Measurements from ENCODE around the gene TBC1D19.

Gene TBC1D19

GRCh38 chr4:26782168-26782829, 198.4 kb downstream of the TBC1D19 start:
- H3K36me3 ChIP-seq (ENCODE audit: control insufficient read depth, insufficient read depth, low read length): no peaks in the 10 kb centered on the region
- no peak overlapping the region for H3K4me3 ChIP-seq (replicated peaks; ENCODE audit: low read depth, low read length)
- DNase-seq (ENCODE audit: extremely low read depth, insufficient read length): no peak
- H3K27me3 ChIP-seq (replicated peaks; ENCODE audit: control insufficient read depth, insufficient read depth, low read length): no peaks in the 10 kb centered on the region; the same call in 1 of the 2 replicates
- no peak for TF ChIP-seq CTCF (IDR thresholded peaks at IDR 0.05; ENCODE audit: insufficient read depth, low read length, poor library complexity, severe bottlenecking)

GRCh38 chr4:26782830-26783202, 198.9 kb downstream of the TBC1D19 start:
- Histone ChIP-seq H3K36me3 (ENCODE audit: control insufficient read depth, insufficient read depth, low read length) (no peaks in the 10 kb centered on the region), H3K4me3 (replicated peaks; ENCODE audit: low read depth, low read length) (no peak overlapping the region), H3K27me3 (replicated peaks; ENCODE audit: control insufficient read depth, insufficient read depth, low read length) (no peaks in the 10 kb centered on the region; the same call in 1 of the 2 replicates)
- no peak for DNase-seq (ENCODE audit: extremely low read depth, insufficient read length)
- TF ChIP-seq CTCF (IDR thresholded peaks at IDR 0.05; ENCODE audit: insufficient read depth, low read length, poor library complexity, severe bottlenecking): no peak

- DNase-seq (ENCODE audit: extremely low read depth, insufficient read length): no peak
- no peak for TF ChIP-seq CTCF (IDR thresholded peaks at IDR 0.05; ENCODE audit: insufficient read depth, low read length, poor library complexity, severe bottlenecking)
- H3K36me3 ChIP-seq (ENCODE audit: control insufficient read depth, insufficient read depth, low read length): no peaks in the 10 kb centered on the region
- no peaks in the 10 kb centered on the region; the same call in 1 of the 2 replicates for H3K27me3 ChIP-seq (replicated peaks; ENCODE audit: control insufficient read depth, insufficient read depth, low read length)
- no peak overlapping the region for H3K4me3 ChIP-seq (replicated peaks; ENCODE audit: low read depth, low read length)
Observed at GRCh38 chr4:26784207-26784865, 200.5 kb downstream of the TBC1D19 start.

GRCh38 chr4:26785312-26785711, 201.4 kb downstream of the TBC1D19 start:
- Histone ChIP-seq H3K27me3 (replicated peaks; ENCODE audit: control insufficient read depth, insufficient read depth, low read length) (no peaks in the 10 kb centered on the region; the same call in 1 of the 2 replicates), H3K36me3 (ENCODE audit: control insufficient read depth, insufficient read depth, low read length) (no peaks in the 10 kb centered on the region), H3K4me3 (replicated peaks; ENCODE audit: low read depth, low read length) (no peak overlapping the region)
- DNase-seq (ENCODE audit: extremely low read depth, insufficient read length): no peak
- no peak for TF ChIP-seq CTCF (IDR thresholded peaks at IDR 0.05; ENCODE audit: insufficient read depth, low read length, poor library complexity, severe bottlenecking)

GRCh38 chr4:26785810-26786209, 201.9 kb downstream of the TBC1D19 start:
- TF ChIP-seq CTCF (IDR thresholded peaks at IDR 0.05; ENCODE audit: insufficient read depth, low read length, poor library complexity, severe bottlenecking): no peak
- no peak overlapping the region for H3K4me3 ChIP-seq (replicated peaks; ENCODE audit: low read depth, low read length)
- DNase-seq (ENCODE audit: extremely low read depth, insufficient read length): no peak

More at GRCh38 chr4:26785810-26786209, 201.9 kb downstream of the TBC1D19 start:
- Histone ChIP-seq H3K36me3 (ENCODE audit: control insufficient read depth, insufficient read depth, low read length) (no peaks in the 10 kb centered on the region), H3K27me3 (replicated peaks; ENCODE audit: control insufficient read depth, insufficient read depth, low read length) (no peaks in the 10 kb centered on the region; the same call in 1 of the 2 replicates)
